GM23248 (cell line): ENCODE data around the gene GOLT1A. TPM values are rescaled to one million over a fixed set of nuclear protein-coding genes. Genes with fewer than 3 reads are reported as not detected.

ENCODE experiments used
- DNase-seq: peaks from one replicate; pipeline ENCODE4 v3.0.0-alpha.2; 2015
- H2AFZ ChIP-seq: fragments of 200-600 bp; sonication (generic); 2 replicates; pipeline ENCODE4 v1.6.1; 2016; ENCODE audit warnings: antibody characterized with exemption
- H3F3A ChIP-seq: fragments of 200-600 bp; sonication (generic); 2 replicates; pipeline ENCODE4 v1.6.1; 2016; ENCODE audit warnings: mild to moderate bottlenecking, antibody characterized with exemption, mixed run types; ENCODE audit not compliant: insufficient read depth
- H3K27ac ChIP-seq: fragments of 200-600 bp; sonication (generic); 2 replicates; pipeline ENCODE4 v1.5.1; 2016; ENCODE audit warnings: mild to moderate bottlenecking
- H3K27me3 ChIP-seq: fragments of 200-600 bp; sonication (generic); replicated peaks from 2 replicates; pipeline ENCODE4 v1.6.1; 2016; ENCODE audit warnings: mild to moderate bottlenecking; ENCODE audit not compliant: insufficient read depth
- H3K36me3 ChIP-seq: fragments of 200-600 bp; sonication (generic); 2 replicates; pipeline ENCODE4 v1.6.1; 2016; ENCODE audit warnings: low read depth, mild to moderate bottlenecking
- H3K4me1 ChIP-seq: fragments of 200-600 bp; sonication (generic); 2 replicates; pipeline ENCODE4 v1.6.1; 2016; ENCODE audit warnings: mild to moderate bottlenecking; ENCODE audit not compliant: insufficient read depth
- H3K4me2 ChIP-seq: fragments of 200-600 bp; sonication (generic); one replicate; pipeline ENCODE4 v1.6.1; 2016; ENCODE audit warnings: mild to moderate bottlenecking; ENCODE audit not compliant: unreplicated experiment
- H3K4me3 ChIP-seq: fragments of 200-600 bp; sonication (generic); 2 replicates; pipeline ENCODE4 v1.5.1; 2016; ENCODE audit warnings: mild to moderate bottlenecking
- H3K79me2 ChIP-seq: fragments of 200-600 bp; sonication (generic); 2 replicates; pipeline ENCODE4 v1.6.1; 2016; ENCODE audit warnings: mild to moderate bottlenecking; ENCODE audit not compliant: insufficient read depth
- H3K9ac ChIP-seq: fragments of 200-600 bp; sonication (generic); 2 replicates; pipeline ENCODE4 v1.6.1; 2016; ENCODE audit warnings: mild to moderate bottlenecking
- H3K9me2 ChIP-seq: fragments of 200-600 bp; sonication (generic); 2 replicates; pipeline ENCODE4 v1.6.1; 2016; ENCODE audit warnings: mixed run types, mild to moderate bottlenecking, moderate library complexity; ENCODE audit not compliant: insufficient read depth
- H3K9me3 ChIP-seq: fragments of 200-600 bp; sonication (generic); one replicate; pipeline ENCODE4 v1.6.1; 2017; ENCODE audit warnings: low read depth
- H4K20me1 ChIP-seq: fragments of 200-600 bp; sonication (generic); 2 replicates; pipeline ENCODE4 v1.6.0; 2016; ENCODE audit not compliant: insufficient read depth
- EZH2 ChIP-seq: fragments of 200-600 bp; sonication (generic); IDR thresholded peaks from 2 replicates; pipeline ENCODE4 v1.6.1; 2018; ENCODE audit warnings: antibody characterized with exemption, mild to moderate bottlenecking; ENCODE audit not compliant: insufficient read depth, poor library complexity, severe bottlenecking
- EZH2phosphoT487 ChIP-seq: fragments of 200-600 bp; sonication (generic); IDR thresholded peaks from 2 replicates; pipeline ENCODE4 v1.6.1; 2018; ENCODE audit warnings: antibody characterized with exemption, moderate library complexity, mild to moderate bottlenecking, low read depth; ENCODE audit not compliant: insufficient read depth
- WGBS, 2 experiments: methylation state at CpG; one replicate each; pipeline ENCODE4 v1.1.6; 2015 to 2017; ENCODE audit warnings: low lambda C conversion rate in 2 of 2, low coverage in 1 of 2; ENCODE audit errors: missing lambda C conversion rate in 2 of 2; 5-methylcytosine and 5-hydroxymethylcytosine counted together
- in situ Hi-C: fragments of 300-500 bp; cut with MboI; formaldehyde crosslinking; loops from 2 replicates; pipeline ENCODE4 v1.15.0; 2020
- polyA plus RNA-seq: library from polyadenylated mRNA; unstranded; fragments of >200 nt; fragmentation: Nextera tagmentation; extraction: Ambion mirVana; gene quantifications from 2 replicates; pipeline ENCODE4 v1.2.1, GENCODE V29; 2016
- total RNA-seq: library from RNA; depleted of rRNA; stranded (reverse); fragments of >200 nt; shearing (Covaris generic); gene quantifications from 2 replicates; pipeline ENCODE4 v1.2.3, GENCODE V29; 2014

The GOLT1A gene
- total and polyA plus RNA-seq, 2 experiments from 2014 or later = not detected

DNA sequence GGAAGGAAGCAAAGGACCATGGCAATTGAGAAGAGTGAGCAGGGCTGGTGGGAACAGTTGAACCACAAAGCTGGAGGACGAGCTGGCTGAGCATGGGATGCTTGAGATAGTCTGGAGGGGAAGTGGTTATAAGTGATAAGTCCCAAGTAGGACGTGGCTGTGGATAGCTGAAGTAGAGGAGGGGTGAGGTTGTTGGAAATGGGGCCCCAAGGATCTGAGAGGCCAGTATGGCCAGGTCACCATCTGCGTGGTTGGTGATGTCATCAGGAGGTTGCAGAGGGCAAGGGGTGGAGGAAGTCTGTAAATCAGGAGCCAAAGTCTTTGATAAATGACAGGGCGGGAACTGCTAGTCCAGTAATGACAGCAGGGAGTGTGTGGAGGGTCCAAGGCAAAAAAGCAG lies 36.7 kb downstream of the GOLT1A start:
- Histone ChIP-seq H3K27ac (no peak overlapping the region), H3K9me2 (no peaks in the 10 kb centered on the region), H3K9me3 (no peaks in the 10 kb centered on the region), H3F3A (peaks cover 5% of the 10 kb centered on the region; the same call in 1 of the 2 replicates), H3K4me2 (no peak overlapping the region), H3K4me3 (no peak overlapping the region), H4K20me1 (no peaks in the 10 kb centered on the region), H3K79me2 (no peaks in the 10 kb centered on the region), H3K9ac (no peak overlapping the region), H3K27me3 (0 out of 2 replicates have a peak, but pooled peaks cover 3% of the 10 kb centered on the region), H3K36me3 (no peaks in the 10 kb centered on the region), H2AFZ (no peak overlapping the region), H3K4me1 (peaks cover 7% of the 10 kb centered on the region)
- no peak for DNase-seq
- TF ChIP-seq EZH2phosphoT487 (no peak), EZH2 (no peak)
- WGBS, 2 experiments = 37 to 46% methylated on average over 4 of the region's 4 CpGs
- in situ Hi-C loops = no loop called here

DNA sequence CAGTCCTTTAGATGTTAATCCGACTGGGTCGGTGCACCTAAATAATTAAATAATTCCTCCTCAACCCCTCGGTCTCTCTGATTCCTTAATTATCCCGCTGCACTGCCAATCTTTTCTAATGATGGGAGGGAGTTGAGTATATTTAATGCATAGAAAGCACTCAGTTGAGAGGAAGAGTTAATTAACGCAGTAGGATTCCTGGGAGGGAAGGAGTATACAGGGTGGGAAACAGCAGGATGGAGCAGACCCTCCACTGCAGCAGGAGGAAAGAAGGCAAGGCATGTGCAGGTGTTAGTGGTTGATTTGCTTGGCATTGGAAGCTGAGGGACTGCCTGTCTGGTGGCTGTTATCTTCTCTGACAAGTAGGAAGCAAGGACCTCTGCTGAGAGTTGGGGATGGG lies 37.7 kb downstream of the GOLT1A start:
- peaks cover 12% of the 10 kb centered on the region; the same call in 1 of the 2 replicates for H3F3A ChIP-seq
- no peaks in the 10 kb centered on the region for H3K79me2 ChIP-seq
- H3K9me2 ChIP-seq = no peaks in the 10 kb centered on the region
- H3K9me3 ChIP-seq = no peaks in the 10 kb centered on the region
- peaks cover 13% of the 10 kb centered on the region for H3K4me1 ChIP-seq
- 93 to 94% methylated on average over 5 of the region's 5 CpGs for WGBS, 2 experiments
- no peak overlapping the region for H2AFZ ChIP-seq
- H3K27me3 ChIP-seq = 0 out of 2 replicates have a peak, but pooled peaks cover 3% of the 10 kb centered on the region
- no peak for DNase-seq
- H3K4me3 ChIP-seq = no peak overlapping the region
- no peak overlapping the region for H3K4me2 ChIP-seq
- no peaks in the 10 kb centered on the region for H3K36me3 ChIP-seq
- TF ChIP-seq EZH2 (no peak), EZH2phosphoT487 (no peak)
- no peak overlapping the region for H3K27ac ChIP-seq
- no peak overlapping the region for H3K9ac ChIP-seq
- H4K20me1 ChIP-seq = no peaks in the 10 kb centered on the region
- in situ Hi-C loops = no loop called here

DNA sequence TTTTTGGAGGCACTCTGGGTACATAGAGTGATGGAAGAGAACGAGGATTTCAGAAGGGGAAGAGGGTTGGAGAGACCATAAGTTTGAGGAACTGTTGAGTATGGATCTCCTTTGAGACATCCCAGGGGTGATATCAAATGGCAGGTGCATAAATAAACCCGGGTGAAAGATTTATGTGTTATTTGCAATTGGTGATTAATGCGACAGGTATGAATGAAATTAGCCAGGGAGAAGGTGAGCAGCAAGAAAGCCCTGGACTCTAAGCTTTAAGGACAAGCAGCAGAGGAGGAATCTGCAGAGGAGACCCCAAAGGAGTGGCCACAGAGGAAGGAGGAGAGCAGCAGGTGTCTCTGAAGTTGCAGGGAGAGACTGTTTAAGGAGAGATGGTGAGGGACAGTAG lies 38.8 kb downstream of the GOLT1A start:
- DNase-seq = no peak
- Histone ChIP-seq H3K79me2 (no peaks in the 10 kb centered on the region), H2AFZ (no peak overlapping the region), H3K9me2 (no peaks in the 10 kb centered on the region), H3K27me3 (0 out of 2 replicates have a peak, but pooled peaks cover 3% of the 10 kb centered on the region), H3K27ac (no peak overlapping the region), H3K4me2 (no peak overlapping the region), H3K4me1 (peaks cover 16% of the 10 kb centered on the region), H3K36me3 (no peaks in the 10 kb centered on the region), H3K9me3 (no peaks in the 10 kb centered on the region), H3K9ac (no peak overlapping the region), H4K20me1 (no peaks in the 10 kb centered on the region), H3K4me3 (no peak overlapping the region), H3F3A (peaks cover 12% of the 10 kb centered on the region; the same call in 1 of the 2 replicates)
- TF ChIP-seq EZH2phosphoT487 = no peak
- no peak for TF ChIP-seq EZH2
- 78 to 82% methylated on average over 3 of the region's 3 CpGs for WGBS, 2 experiments
- in situ Hi-C loops = no loop called here

DNA sequence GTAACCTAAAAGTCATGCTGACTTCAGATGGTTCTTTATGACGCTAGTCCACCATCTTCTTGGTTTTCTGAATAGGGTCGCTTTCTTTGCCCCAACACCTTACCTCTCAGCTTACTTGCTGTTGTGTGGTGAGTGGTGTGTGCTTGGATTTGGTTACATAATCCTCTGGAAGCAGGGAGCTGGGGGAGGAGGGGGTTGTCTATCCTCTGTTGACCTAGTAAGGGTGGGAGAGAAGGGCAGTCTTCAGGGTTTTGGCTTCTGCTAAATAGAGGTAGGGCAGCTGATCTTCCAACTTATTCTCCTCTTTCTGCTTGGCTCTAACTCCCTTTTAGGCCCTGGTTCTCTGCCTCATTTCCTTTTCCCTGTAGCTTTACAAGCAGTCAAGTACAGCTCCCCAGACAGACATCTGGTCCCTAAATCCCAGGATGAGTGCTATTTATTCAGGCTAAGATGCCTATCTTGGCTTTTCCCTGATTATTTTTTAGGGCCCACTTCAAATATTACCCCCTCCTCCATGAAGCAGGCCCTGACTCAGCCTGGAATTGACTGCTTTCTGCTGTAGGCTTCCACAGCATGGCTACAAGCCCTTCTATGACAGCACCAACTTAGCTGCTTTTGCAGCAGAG lies 41.3 kb downstream of the GOLT1A start:
- H3K27ac ChIP-seq = 0 out of 2 replicates have a peak overlapping the region, but pooled peaks have one; percentile 10
- no peak overlapping the region for H3K4me3 ChIP-seq
- H3K9me3 ChIP-seq = no peaks in the 10 kb centered on the region
- H4K20me1 ChIP-seq = no peaks in the 10 kb centered on the region
- H3K36me3 ChIP-seq = no peaks in the 10 kb centered on the region
- 0 out of 2 replicates have a peak overlapping the region, but pooled peaks have one; percentile 18 for H2AFZ ChIP-seq
- no peaks in the 10 kb centered on the region for H3K9me2 ChIP-seq
- H3K27me3 ChIP-seq = no peaks in the 10 kb centered on the region
- in situ Hi-C loops = no loop called here
- no peak for TF ChIP-seq EZH2phosphoT487
- no peak for TF ChIP-seq EZH2
- H3K4me2 ChIP-seq = no peak overlapping the region
- DNase-seq = no peak
- peaks cover 16% of the 10 kb centered on the region for H3K4me1 ChIP-seq
- H3F3A ChIP-seq = peaks cover 12% of the 10 kb centered on the region; the same call in 1 of the 2 replicates
- WGBS, 2 experiments = 78% methylated on average over 2 of the region's 2 CpGs
- no peak overlapping the region for H3K9ac ChIP-seq
- H3K79me2 ChIP-seq = no peaks in the 10 kb centered on the region
